HG02938 (cell line): ENCODE results near the gene C16orf95.

ENCODE experiments used
- ATAC-seq: cut with Tn5 transposase; IDR thresholded peaks from one replicate; pipeline ENCODE4 v1.9.1; 2021; ENCODE audit warnings: mild to moderate bottlenecking, moderate library complexity; ENCODE audit not compliant: unreplicated experiment

The C16orf95 gene

GRCh38 chr16:87295661-87296531 is 21.3 kb downstream of the C16orf95 start:
- no peak for ATAC-seq

GRCh38 chr16:87295259-87295658 is 21.9 kb downstream of the C16orf95 start:
- no peak for ATAC-seq

- no peak for ATAC-seq
Observed at GRCh38 chr16:87293990-87294389, 23.2 kb downstream of the C16orf95 start.

GRCh38 chr16:87291944-87292343 is 25.2 kb downstream of the C16orf95 start:
- no peak for ATAC-seq

- no peak for ATAC-seq
Observed at GRCh38 chr16:87288753-87289362, 28.3 kb downstream of the C16orf95 start.

- ATAC-seq: no peak
Observed at GRCh38 chr16:87286839-87287626, 30.2 kb downstream of the C16orf95 start.

- ATAC-seq: no peak
Observed at GRCh38 chr16:87284183-87284582, 33.0 kb downstream of the C16orf95 start.

GRCh38 chr16:87279094-87279658 is 38.0 kb downstream of the C16orf95 start:
- ATAC-seq: no peak

GRCh38 chr16:87278191-87279093 is 38.8 kb downstream of the C16orf95 start:
- ATAC-seq: no peak

GRCh38 chr16:87276924-87277323 is 40.3 kb downstream of the C16orf95 start:
- no peak for ATAC-seq

GRCh38 chr16:87276091-87276701 is 41.0 kb downstream of the C16orf95 start:
- ATAC-seq: no peak

GRCh38 chr16:87274794-87275193 is 42.4 kb downstream of the C16orf95 start:
- no peak for ATAC-seq

GRCh38 chr16:87273471-87274030 is 43.6 kb downstream of the C16orf95 start:
- ATAC-seq: no peak

- ATAC-seq: no peak
Observed at GRCh38 chr16:87271256-87271655, 45.9 kb downstream of the C16orf95 start.

- no peak for ATAC-seq
Observed at GRCh38 chr16:87267566-87267965, 49.6 kb downstream of the C16orf95 start.

- no peak for ATAC-seq
Observed at GRCh38 chr16:87266846-87267245, 50.3 kb downstream of the C16orf95 start.

GRCh38 chr16:87265261-87265660 is 51.9 kb downstream of the C16orf95 start:
- ATAC-seq: no peak

- ATAC-seq: no peak
Observed at GRCh38 chr16:87264634-87265033, 52.6 kb downstream of the C16orf95 start.

GRCh38 chr16:87263418-87264052 is 53.7 kb downstream of the C16orf95 start:
- no peak for ATAC-seq
